T47D (cell line): ENCODE results near the gene GARIN5A.
A peak's percentile ranks its signal among the peaks of the same experiment; 100 is the strongest.
"Not testable (repeated sequence)": the region's sequence is repeated elsewhere in the genome, so short reads cannot be mapped to it uniquely, and the experiment has no call there.

ENCODE experiments used
- DNase-seq, 2 experiments: peaks; one replicate each; pipeline versions ENCODE4 v3.0.0 to v3.0.0-alpha.2; 2011 to 2012; ENCODE audit warnings: low read depth in 1 of 2, low spot score in 1 of 2
- JUND ChIP-seq: IDR thresholded peaks from 2 replicates; pipeline ENCODE4 v1.6.1; 2012; ENCODE audit warnings: low read depth
- in situ Hi-C: cut with HindIII; loops from 2 replicates; pipeline ENCODE4 v1.10.0; 2016; ENCODE audit warnings: low sequenced_read_pairs, low pct_unique_long_range_greater_than_20kb

The GARIN5A gene

DNA sequence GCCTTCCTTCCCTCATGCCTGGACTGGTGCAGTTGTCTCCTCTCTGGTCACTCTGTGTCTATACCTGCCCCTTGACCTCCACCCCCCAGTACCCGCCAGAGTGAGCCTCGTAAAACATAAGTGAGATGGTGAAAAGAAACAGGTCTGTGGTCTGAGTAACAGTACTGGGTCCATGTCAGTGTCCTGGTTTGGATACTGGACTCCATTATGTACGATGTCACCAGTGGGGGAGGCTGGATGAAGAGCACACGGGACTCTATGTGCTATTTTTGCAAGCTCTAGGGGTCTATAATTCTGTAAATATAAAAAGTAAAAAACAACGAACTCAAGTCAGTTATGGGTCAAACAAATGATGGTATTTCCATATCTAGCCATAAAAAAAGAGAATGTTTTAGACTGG is 29.6 kb downstream of the GARIN5A start:
- in situ Hi-C loops: no loop called here
- no peak for DNase-seq
- no peak for TF ChIP-seq JUND

DNA sequence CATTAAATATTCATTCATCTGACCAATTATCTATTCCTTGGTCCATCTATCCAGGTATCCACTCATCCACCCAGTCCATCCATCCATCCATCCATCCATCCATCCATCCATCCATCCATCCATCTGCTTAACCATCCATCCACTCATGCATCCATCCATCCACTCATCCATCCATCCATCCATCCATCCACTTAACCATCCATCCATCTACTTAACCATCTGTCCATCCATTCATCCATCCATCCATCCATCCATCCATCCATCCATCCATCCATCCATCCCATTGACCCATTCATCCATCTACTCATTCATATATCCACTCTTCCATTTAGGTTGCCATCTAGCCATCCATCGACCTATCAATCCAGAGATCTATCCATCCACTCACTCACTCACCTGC is 32.6 kb downstream of the GARIN5A start:
- DNase-seq: no peak
- in situ Hi-C loops: no loop called here
- TF ChIP-seq JUND: no peak

DNA sequence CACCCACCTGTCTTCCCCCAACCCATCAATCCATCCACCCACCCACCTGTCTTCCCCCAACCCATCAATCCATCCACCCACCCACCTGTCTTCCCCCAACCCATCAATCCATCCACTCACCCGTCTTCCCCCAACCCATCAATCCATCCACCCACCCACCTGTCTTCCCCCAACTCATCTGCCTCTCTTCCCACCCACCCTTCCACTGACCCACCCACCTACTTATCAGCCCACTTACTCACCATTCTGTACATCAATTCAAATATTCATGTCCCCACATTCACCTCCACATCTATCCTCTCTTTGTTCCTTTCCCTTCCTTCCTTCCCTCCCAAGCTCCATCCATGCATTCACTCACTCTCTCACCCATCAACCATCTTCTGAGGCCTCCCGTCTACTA is 37.5 kb downstream of the GARIN5A start:
- DNase-seq, in situ Hi-C loops: not testable (repeated sequence)

DNA sequence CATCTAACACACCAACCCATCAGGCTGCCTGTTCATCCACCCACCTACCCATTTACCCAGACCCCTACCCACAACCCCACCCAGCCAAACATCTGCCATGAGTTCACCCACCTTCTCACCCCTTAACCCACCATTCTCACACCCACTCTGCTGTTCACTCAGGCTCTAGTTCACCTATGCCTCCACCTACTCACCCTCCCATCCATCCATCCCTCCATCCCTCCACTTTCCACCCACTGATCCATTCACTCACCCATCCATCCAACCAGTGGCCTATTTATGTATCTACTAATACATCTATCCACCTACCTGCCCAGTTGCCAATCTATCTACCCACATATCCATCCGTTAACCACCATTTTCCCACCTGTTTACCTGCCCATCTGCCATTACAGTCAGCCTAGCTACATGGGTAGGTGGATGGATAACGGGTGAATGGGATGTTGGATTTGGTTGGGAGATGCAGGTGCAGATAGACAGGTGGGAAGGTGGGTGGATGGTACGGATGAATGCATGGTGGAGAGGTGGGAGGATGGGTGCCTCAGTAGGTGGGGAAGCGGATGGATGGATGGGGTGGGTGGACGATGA is 38.7 kb downstream of the GARIN5A start:
- TF ChIP-seq JUND: no peak
- no peak for DNase-seq
- in situ Hi-C loops: no loop called here

DNA sequence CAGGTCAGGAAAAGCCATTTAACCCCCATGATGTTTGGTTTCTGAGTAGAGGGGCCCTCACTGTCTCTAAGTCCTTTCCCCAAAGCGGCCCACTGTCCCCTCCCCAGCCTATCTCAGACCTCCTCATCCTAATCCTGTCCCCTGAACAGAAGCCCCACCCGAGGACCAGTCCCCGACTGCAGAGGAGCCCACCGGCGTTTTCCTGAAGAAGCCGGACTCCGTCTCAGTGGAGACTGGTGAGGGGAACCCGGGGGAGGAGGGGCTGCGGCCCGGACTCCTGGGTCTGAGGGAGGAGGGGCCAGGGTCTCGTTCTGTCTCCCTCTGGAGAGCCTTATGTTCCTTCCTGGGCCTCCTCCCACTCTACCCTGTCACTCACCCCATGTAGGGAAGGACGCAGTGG is 41.0 kb downstream of the GARIN5A start:
- TF ChIP-seq JUND: no peak
- in situ Hi-C loops: no loop called here
- no peak for DNase-seq

DNA sequence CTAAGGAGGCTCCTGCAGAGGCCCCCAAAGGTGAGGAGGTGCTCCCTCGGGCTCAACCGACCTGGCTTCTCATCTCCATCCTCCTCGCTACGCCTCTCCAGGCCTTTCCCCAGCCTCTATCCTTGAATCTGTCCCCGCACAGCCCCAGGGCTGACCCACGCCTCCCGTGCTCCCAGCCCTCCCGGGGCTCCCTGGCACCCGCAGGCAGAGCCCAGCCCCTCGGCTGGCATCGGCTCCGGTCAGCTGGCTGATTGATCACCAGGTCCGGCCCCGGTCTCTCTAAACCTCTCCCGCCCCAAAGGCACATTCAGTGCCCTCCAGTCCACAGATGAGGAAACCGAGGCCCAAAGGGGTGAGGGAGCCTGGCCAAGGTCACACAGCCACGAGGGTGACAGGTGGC is 41.4 kb downstream of the GARIN5A start:
- TF ChIP-seq JUND: no peak
- no peak for DNase-seq
- in situ Hi-C loops: no loop called here

DNA sequence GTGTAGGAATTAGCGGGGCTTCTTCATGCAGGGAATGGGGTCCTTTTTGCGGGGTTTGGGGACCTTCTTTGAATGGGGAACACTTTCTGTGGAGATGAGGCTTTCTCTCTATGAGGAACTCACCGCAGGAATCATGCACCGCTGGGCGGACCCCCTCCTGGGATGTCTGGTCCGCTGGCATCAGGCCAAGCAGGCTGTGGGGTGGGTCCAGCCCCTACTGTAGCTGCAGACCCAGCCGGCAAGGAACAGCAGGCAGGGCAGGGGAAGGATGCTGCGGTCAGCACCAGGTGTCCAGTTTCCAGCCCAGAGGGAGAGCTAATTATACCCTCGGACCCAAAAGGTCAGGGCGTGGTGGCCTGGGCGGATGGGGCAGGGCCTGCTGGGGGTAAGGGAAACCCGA is 42.1 kb downstream of the GARIN5A start:
- in situ Hi-C loops: no loop called here
- no peak for TF ChIP-seq JUND
- DNase-seq: no peak

DNA sequence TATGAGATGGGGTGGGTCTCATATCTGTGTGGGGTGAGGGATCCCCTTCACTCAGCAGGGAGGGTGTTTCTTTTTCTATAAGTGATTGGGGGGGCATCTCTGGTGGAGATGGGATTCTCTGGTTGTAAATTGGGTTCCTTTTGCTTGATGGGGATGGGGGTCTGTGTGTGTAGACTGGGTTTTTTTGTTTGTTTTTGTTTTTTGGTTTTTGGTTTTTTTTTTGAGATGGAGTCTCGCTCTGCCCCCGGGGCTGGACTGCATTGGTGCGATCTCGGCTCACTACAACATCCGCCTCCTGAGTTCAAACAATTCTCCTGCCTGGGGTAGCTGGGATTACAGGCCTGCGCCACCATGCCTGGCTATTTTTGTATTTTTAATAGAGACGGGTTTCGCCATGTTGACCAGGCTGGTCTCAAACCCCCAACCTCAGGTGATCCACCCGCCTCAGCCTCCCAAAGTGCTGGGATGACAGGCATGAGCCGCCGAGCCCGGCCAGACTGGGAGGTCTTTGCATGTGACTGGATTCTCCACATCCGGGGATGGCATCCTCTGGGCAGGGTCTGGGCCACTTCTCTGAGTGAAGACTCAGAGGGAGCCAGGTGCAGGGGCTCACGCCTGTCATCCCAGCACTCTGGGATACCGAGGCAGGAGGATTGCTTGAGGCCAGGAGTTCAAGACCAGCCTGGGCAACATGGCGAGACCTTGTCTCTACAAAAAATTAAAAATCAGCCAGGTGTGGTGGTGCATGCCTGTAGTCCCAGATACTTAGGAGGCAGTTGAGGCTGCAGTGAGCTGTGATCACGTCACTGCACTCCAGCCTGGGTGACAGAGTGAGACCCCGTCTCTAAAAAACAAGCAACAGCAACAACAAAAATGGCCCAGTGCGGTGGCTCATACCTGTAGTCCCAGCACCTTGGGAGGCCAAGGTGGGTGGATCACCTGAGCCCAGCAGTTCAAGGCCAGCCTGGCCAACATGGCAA is 43.2 kb downstream of the GARIN5A start:
- TF ChIP-seq JUND: no peak
- DNase-seq: no peak
- in situ Hi-C loops: no loop called here

DNA sequence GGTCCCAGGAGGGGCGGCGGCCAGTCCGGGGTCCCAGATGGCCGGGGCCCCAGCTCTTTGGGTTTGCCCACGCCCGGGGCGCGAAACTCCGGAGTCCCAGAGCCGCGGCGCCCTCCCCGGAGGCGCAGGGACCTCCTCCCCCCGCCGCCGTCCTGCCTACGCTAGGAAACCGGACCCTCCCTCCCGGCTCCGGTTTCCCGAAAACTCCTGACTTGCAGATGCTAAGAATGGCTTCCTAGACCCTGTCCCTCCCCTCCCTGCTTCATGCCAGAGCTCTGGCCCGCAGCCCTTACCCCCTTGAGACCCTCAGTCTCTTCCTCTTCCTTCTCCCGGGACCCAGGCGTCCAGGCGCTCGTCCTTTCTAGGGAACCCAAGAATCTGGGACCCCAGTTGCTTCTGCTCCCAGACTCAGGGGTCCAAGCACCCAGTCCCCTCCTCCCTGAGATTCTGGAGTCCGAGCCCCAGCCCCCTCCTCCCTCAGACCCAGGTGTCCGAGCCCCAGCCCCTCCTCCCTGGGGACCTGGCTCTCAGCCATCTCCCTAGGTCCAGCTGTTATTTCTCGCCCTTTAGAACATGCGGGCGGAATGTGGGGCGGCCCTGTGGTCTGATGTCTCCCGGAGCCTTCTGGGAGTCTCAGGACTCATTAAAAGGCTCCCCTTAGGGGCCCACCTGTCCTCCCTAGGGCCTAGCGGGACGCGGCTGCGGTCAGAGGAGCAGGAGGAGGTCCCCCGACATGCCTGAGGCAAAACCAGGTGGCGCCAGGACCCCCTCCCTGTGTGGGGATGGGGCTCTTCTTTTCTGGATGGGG is 44.2 kb downstream of the GARIN5A start, which contains the start of gene MYBPC2:
Gene MYBPC2, plus strand, starts transcription at position 672 of the 808 bp plus-strand sequence. Its CDS starts 62 bp downstream, at position 734.
- no peak for DNase-seq
- TF ChIP-seq JUND: no peak
- in situ Hi-C loops: no loop called here

DNA sequence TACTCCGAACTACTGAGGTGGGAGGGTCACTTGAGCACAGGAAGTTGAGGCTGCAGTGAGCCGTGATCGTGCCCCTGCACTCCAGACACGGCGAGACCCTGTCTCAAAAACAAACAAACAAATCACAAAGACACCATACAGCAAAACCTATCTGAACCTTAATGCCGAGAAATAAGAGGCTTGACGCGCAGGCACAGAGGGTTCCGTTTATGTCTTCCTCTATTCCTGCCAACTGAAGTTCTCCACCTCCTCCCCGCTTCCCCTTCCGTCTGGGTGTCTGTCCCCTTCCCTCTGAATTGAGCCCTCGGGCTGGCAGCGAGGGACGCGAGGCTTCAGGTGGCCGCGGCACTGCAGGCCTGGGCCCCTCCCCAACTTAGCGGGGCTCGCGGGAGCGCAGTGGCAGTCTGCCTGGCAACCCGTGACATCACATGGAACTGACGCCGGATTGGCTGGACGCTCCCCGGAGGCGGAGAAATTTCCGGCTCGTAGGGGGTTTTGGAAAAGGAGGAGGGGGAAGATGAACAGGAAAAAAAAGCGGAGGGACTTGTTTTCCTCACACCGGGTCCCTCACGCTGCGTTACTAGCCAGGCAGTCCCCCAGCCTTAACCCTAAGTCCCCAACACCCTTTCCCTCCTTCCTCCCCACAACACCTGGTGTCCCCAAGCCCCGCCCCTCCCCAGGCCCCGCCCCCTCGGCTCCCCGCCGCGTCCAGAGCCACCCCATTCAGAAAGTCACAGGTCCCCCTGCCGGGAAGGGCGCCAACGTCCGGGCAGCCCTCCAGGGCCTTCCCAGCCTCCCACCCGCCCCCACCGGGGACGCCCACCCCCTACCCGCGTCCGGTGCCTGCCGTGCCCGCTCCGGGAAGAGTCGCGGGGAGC is 45.1 kb downstream of the GARIN5A start:
- no peak for TF ChIP-seq JUND
- in situ Hi-C loops: no loop called here
- peak; percentile 65 to 74 for DNase-seq

DNA sequence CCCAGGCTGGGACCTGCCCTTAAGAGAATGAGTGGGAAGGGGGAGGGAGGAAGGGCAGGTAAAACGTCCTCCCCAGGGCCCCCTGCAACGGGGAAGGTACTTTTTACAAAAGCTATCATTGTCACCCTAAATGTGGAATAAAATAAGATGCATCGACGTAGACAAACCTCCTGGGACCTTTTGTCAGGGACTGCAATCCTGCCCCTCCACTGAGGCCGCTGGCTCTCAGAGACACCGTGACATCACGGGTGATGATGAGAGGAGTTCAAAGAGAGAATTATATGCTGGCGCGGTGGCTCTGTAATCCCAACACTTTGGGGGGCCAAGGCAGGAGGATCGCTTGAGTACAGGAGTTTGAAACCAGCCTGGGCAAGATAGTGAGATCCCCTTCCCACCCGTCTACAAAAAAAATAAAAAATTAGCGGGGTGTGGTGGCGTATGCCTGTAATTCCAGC is 45.7 kb downstream of the GARIN5A start:
- TF ChIP-seq JUND: no peak
- DNase-seq: no peak
- in situ Hi-C loops: no loop called here
